Natural killer cell treated with Interleukin-12 subunit alpha and Interleukin-12 subunit beta and Interleukin-15 and Interleukin-18, amount 100 ng/mL, for 72 hours (primary cell): ENCODE results near the gene UMPS. TPM values are rescaled to one million over a fixed set of nuclear protein-coding genes. Genes with fewer than 3 reads are reported as not detected.

Experiments used
- ATAC-seq, 2 donors: fragments of 150-1000 bp; cut with Tn5 transposase in 1 of 2; sonication (Bioruptor Pico), chemical (Tn5 transposase) in 1 of 2; 2 replicates each; pipeline ENCODE4 v1.10.0; 2021
- DNase-seq: peaks from one replicate; pipeline ENCODE4 v3.0.0; 2022; ENCODE audit warnings: low spot score
- H3K27ac Mint-ChIP-seq, 2 donors: 1 replicate in 1 of 2; 2 replicates in 1 of 2; pipeline ENCODE4 v1.8.0; 2022; ENCODE audit warnings: mixed read lengths in 2 of 2, mild to moderate bottlenecking in 1 of 2, moderate library complexity in 1 of 2
- H3K27me3 Mint-ChIP-seq, 2 donors: 1 replicate in 1 of 2; 2 replicates in 1 of 2; pipeline ENCODE4 v1.8.0; 2022; ENCODE audit warnings: mixed read lengths in 2 of 2
- H3K36me3 Mint-ChIP-seq: one replicate; pipeline ENCODE4 v1.8.0; 2022; ENCODE audit warnings: mixed read lengths
- H3K4me1 Mint-ChIP-seq, 2 donors: 1 replicate in 1 of 2; 2 replicates in 1 of 2; pipeline ENCODE4 v1.8.0; 2022; ENCODE audit warnings: low read depth in 2 of 2, mixed read lengths in 2 of 2, mild to moderate bottlenecking in 1 of 2
- H3K4me3 Mint-ChIP-seq: one replicate; pipeline ENCODE4 v1.8.0; 2022; ENCODE audit warnings: mixed read lengths
- H3K9me3 Mint-ChIP-seq: 2 replicates; pipeline ENCODE4 v1.8.0; 2022; ENCODE audit warnings: mixed read lengths
- total RNA-seq, 2 donors: library from RNA; stranded (reverse); gene quantifications; one replicate each; pipeline ENCODE4 v1.2.3, GENCODE V29; 2022

UMPS gene
- total RNA-seq, 2 donors from 2014 or later = 42.0 to 56.7 TPM

GRCh38 chr3:124761935-124762660, 31.8 kb downstream of the UMPS start:
- H3K4me3 Mint-ChIP-seq = no peak overlapping the region
- H3K27me3 Mint-ChIP-seq = peaks cover 1 to 13% of the 10 kb centered on the region in 2 donors
- no peak overlapping the region for H3K27ac Mint-ChIP-seq
- no peak for ATAC-seq
- no peak for DNase-seq
- H3K9me3 Mint-ChIP-seq = no peaks in the 10 kb centered on the region
- H3K4me1 Mint-ChIP-seq = peaks cover 0 to 3% of the 10 kb centered on the region in 2 donors
- no peaks in the 10 kb centered on the region for H3K36me3 Mint-ChIP-seq

DNA sequence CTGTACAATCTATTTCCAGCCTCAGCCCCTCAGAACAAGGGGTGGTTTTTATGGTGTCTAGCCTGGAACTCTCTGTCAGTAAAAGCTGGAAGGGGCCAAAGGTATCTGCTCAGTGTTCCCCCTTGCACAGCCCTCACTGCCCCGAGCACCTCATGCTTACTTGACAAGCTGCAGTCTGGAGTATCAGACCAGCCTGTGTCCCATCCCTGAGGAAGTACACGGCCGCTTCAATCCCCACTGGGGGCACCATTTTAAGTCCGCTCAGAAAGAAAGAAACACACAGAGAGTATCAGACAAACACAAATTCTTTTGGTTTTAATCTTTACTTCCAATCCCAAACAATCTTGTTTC, 32.4 kb downstream of the UMPS start:
- peaks cover 2 to 13% of the 10 kb centered on the region in 2 donors for H3K27me3 Mint-ChIP-seq
- H3K9me3 Mint-ChIP-seq = no peaks in the 10 kb centered on the region
- ATAC-seq (no peak), DNase-seq (no peak)
- peaks cover 0 to 3% of the 10 kb centered on the region in 2 donors for H3K4me1 Mint-ChIP-seq
- no peaks in the 10 kb centered on the region for H3K36me3 Mint-ChIP-seq
- no peak overlapping the region for H3K27ac Mint-ChIP-seq
- no peak overlapping the region for H3K4me3 Mint-ChIP-seq

DNA sequence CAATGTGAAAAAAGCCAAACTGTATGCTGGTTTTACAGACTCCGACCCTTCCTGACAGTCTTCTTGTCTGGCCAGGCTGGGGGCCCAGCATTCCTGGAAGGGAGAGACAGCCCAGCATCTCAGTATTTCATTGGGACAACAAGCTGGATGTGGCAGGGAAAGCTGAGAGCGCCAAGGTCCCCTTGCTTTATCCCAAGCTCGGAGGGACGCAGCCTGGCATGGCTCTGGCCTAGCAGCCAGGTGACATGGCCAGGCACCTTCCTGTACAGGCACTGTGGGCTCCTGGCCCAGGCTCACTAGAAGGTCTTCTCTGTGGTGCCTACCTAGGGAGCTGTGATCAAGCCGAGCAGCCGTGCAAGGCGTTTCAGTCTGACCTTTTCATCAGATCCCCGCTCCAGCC, 33.0 kb downstream of the UMPS start:
- no peaks in the 10 kb centered on the region for H3K9me3 Mint-ChIP-seq
- peaks cover 0 to 3% of the 10 kb centered on the region in 2 donors for H3K4me1 Mint-ChIP-seq
- no peak overlapping the region for H3K4me3 Mint-ChIP-seq
- H3K27ac Mint-ChIP-seq = no peak overlapping the region
- H3K36me3 Mint-ChIP-seq = no peaks in the 10 kb centered on the region
- no peak for ATAC-seq
- no peak for DNase-seq
- peaks cover 2 to 13% of the 10 kb centered on the region in 2 donors for H3K27me3 Mint-ChIP-seq

DNA sequence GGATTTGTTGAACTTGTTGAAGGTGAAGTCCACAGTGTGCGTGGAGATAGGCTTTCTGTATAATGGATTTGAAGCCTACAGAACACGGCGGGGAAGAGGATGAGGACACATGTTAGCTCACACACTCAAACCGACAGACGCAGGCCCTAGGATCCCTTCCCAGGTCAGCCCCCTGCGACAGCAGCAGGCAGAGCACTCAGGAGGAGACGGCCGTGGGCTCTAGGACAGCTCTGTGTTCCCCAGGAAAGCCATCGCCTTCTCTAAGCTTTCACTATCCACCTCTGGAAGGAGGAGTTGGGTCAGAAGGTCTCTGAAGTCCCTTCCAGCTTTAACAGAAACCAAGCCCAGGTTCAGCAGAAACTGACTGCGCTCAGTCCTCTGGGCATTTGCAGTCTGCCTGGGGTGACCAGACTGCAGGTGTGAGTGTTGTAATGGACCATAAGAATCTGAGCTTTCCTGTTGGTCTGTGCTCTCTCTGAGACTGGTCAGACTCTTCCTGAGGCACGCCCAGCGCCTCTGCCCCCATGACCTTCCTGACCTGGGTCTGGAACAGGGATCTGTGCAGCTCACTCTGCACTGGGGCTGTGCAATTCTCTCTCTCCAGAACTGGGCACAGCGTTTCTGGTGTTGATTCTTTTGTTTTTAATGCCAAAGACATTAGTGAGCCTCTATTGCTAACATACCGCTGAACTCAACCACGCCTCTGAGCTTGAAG, 33.5 kb downstream of the UMPS start:
- peaks cover 2 to 13% of the 10 kb centered on the region in 2 donors for H3K27me3 Mint-ChIP-seq
- H3K4me1 Mint-ChIP-seq = peaks cover 0 to 3% of the 10 kb centered on the region in 2 donors
- no peak overlapping the region for H3K27ac Mint-ChIP-seq
- DNase-seq (no peak), ATAC-seq (no peak)
- H3K9me3 Mint-ChIP-seq = no peaks in the 10 kb centered on the region
- H3K36me3 Mint-ChIP-seq = no peaks in the 10 kb centered on the region
- no peak overlapping the region for H3K4me3 Mint-ChIP-seq

DNA sequence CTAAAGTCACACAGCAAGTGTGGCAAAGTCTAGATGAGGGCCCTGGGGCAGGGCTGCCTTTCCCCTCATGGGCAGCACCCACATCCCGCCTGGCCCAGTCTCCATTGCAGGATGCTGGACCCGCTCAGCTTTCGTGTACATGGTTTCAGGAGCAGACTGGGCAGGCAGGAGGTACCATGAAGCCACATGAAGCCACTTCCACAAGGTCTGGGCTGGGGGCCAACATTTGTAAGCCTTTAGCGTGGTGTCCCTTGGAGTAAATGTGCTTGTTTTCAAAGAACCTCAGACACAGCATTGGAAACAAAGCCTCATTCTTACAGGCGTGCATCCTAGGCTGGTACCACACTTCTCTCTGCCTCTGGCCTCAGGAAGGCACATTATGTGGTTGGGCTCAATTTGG, 34.5 kb downstream of the UMPS start:
- peaks cover 0 to 3% of the 10 kb centered on the region in 2 donors for H3K4me1 Mint-ChIP-seq
- no peak for ATAC-seq
- no peaks in the 10 kb centered on the region for H3K36me3 Mint-ChIP-seq
- H3K27ac Mint-ChIP-seq = no peak overlapping the region
- no peak for DNase-seq
- H3K27me3 Mint-ChIP-seq = peaks cover 2 to 8% of the 10 kb centered on the region in 2 donors
- no peaks in the 10 kb centered on the region for H3K9me3 Mint-ChIP-seq
- no peak overlapping the region for H3K4me3 Mint-ChIP-seq

DNA sequence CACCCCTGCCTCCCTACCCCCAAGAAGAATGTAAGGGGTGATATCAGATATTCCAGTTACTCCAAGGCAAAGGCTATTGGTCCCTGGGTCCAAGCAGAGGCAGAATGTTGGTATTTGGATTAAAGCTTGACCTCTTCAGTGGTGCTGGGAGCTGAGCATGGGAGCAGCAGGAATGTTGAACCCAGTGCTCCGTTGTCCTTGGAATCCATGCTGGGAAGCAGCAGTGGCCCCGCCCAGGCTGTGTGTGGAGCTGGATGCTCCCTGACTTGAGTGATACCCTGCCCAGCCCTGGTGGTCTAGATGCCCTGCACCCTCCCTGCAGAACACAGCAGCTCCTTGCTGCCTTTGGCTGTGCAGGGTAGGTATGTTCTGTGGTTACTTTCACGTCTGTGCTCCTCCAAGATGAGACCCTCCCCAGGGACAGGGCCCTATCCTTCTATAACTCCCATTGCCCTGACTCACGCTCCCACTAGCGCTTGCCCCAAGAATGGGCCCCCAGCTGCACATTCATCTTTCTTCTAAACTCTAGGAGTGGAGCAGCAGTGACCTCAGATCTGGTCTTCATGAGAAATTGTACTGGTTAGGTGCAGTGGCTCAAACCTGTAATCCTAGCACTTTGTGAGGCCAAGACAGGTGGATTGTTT, 35.1 kb downstream of the UMPS start:
- peaks cover 0 to 3% of the 10 kb centered on the region in 2 donors for H3K4me1 Mint-ChIP-seq
- ATAC-seq (no peak), DNase-seq (no peak)
- no peak overlapping the region for H3K27ac Mint-ChIP-seq
- peaks cover 2 to 8% of the 10 kb centered on the region in 2 donors for H3K27me3 Mint-ChIP-seq
- no peaks in the 10 kb centered on the region for H3K36me3 Mint-ChIP-seq
- H3K9me3 Mint-ChIP-seq = no peaks in the 10 kb centered on the region
- H3K4me3 Mint-ChIP-seq = no peak overlapping the region

DNA sequence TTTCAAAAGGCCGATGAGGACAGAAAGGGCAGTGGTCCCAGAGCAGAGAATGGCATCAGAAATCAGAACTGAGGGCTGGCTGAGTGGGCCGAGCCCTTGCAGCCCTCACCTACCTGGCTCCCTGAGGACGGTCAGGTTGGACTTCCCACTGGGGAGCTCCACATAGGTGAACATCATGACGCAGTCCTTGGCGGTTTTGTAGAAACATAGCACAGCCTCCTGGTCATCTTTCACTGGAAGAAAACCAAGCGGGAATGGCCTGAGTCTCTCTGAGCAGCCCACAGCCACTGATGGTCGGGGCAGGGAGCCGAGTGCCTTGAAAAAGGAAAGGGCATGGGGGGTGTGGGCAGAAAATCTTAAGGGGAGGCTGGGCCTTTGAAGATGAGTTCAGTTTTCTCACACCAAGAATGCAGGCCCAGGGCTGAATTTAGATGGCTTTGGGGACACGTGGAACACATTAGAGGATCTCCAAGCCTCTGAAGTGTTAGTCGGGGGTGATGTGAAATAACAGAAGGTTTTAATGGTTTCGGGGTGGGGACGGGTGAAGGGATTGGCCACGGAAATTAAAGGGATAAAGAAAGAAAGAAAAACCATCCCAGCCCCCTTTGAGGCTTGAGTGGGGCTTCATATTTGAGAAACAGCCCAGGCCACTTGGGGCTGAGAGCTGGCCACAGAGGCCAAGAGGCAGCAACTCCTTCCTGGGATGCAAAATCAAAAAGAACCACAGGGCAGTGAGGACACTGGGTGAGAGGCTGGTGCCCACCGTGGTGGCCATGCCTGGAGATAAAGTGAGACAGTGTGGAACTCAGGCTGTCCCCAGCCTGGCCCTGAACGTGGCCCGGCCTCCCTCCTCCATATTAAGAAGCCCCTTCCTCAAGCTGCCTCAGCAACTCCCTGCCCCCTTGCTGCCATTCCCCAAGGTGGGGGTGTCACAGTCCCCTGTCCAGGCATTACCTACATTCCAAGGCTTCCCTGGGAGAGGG, 36.2 kb downstream of the UMPS start:
- ATAC-seq = no peak
- peaks cover 0 to under 1% of the 10 kb centered on the region in 2 donors for H3K4me1 Mint-ChIP-seq
- no peaks in the 10 kb centered on the region for H3K36me3 Mint-ChIP-seq
- H3K27me3 Mint-ChIP-seq = peaks cover 2 to 8% of the 10 kb centered on the region in 2 donors
- no peaks in the 10 kb centered on the region for H3K9me3 Mint-ChIP-seq
- H3K4me3 Mint-ChIP-seq = no peak overlapping the region
- H3K27ac Mint-ChIP-seq = no peak overlapping the region
- no peak for DNase-seq

DNA sequence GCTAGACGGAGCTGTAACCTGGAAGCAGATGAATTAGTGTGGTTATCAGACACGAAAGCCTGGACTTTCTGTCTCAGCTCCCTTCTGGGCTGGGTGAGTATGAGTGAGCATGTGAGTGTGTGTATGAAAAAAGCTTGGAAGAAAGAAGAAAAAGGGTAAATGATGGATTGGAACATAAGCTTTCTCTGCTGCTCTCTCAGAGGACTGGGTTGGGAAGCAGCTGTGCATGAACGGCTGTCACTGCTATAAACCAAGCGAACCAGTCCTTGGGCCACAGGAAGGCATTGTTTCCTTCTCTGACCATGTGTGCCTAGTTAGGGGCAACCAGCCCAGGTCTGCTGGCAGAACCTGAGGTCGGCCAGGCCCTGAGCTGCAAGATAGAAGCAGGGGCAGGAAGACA, 37.0 kb downstream of the UMPS start:
- H3K9me3 Mint-ChIP-seq = no peaks in the 10 kb centered on the region
- H3K36me3 Mint-ChIP-seq = no peaks in the 10 kb centered on the region
- H3K27me3 Mint-ChIP-seq = peaks cover 6 to 14% of the 10 kb centered on the region in 2 donors
- no peak overlapping the region for H3K27ac Mint-ChIP-seq
- H3K4me3 Mint-ChIP-seq = no peak overlapping the region
- no peak for DNase-seq
- H3K4me1 Mint-ChIP-seq = no peaks in the 10 kb centered on the region
- ATAC-seq = no peak

DNA sequence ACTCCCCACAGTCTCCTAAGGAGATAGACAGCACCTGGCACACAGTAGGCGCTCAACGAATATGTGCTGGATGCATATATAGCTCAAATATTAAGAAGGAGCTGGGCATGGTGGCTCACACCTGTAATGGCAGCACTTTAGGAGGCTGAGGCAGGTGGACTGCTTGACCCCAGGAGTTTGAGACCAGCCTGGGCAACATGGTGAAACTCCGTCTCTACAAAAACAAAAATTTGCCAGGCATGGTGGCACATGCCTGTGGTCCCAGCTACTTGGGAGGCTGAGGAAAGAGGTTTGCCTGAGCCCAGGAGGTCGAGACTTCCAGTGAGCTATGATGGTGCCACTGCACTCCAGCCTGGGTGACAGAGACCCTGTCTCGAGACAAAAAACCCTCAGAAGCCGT, 37.4 kb downstream of the UMPS start:
- Mint-ChIP-seq H3K4me3 (no peak overlapping the region), H3K4me1 (no peaks in the 10 kb centered on the region), H3K36me3 (no peaks in the 10 kb centered on the region), H3K27me3 (peaks cover 9 to 17% of the 10 kb centered on the region in 2 donors), H3K9me3 (no peaks in the 10 kb centered on the region), H3K27ac (no peak overlapping the region)
- DNase-seq (no peak), ATAC-seq (no peak)

- Mint-ChIP-seq H3K27me3 (peaks cover 9 to 17% of the 10 kb centered on the region in 2 donors), H3K36me3 (no peaks in the 10 kb centered on the region), H3K27ac (no peak overlapping the region), H3K9me3 (no peaks in the 10 kb centered on the region), H3K4me1 (no peaks in the 10 kb centered on the region), H3K4me3 (no peak overlapping the region)
- ATAC-seq (no peak), DNase-seq (no peak)
Observed at GRCh38 chr3:124768812-124769211, 38.6 kb downstream of the UMPS start.

DNA sequence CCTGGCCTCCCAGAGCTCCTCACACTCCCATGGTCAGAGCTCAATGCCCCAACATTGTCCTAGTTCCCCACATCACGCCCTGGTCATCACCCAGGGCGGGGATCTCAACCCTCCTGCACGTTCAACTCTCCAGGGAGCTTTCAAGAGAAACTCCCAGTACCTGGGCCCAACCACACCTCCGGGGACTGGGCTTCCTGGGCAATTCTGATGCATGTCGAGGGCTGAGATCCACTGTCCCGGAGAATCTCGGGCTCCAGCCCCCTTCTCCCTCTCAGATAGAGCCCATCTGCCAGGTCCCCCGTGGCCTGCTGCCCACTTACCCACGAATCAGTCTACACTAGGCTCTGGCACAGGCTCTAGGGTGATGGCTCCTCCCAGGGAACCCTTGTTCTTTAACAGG, 39.2 kb downstream of the UMPS start:
- DNase-seq = no peak
- H3K27ac Mint-ChIP-seq = no peak overlapping the region
- H3K4me3 Mint-ChIP-seq = no peak overlapping the region
- no peaks in the 10 kb centered on the region for H3K4me1 Mint-ChIP-seq
- H3K36me3 Mint-ChIP-seq = no peaks in the 10 kb centered on the region
- peaks cover 9 to 17% of the 10 kb centered on the region in 2 donors for H3K27me3 Mint-ChIP-seq
- no peak for ATAC-seq
- no peaks in the 10 kb centered on the region for H3K9me3 Mint-ChIP-seq

DNA sequence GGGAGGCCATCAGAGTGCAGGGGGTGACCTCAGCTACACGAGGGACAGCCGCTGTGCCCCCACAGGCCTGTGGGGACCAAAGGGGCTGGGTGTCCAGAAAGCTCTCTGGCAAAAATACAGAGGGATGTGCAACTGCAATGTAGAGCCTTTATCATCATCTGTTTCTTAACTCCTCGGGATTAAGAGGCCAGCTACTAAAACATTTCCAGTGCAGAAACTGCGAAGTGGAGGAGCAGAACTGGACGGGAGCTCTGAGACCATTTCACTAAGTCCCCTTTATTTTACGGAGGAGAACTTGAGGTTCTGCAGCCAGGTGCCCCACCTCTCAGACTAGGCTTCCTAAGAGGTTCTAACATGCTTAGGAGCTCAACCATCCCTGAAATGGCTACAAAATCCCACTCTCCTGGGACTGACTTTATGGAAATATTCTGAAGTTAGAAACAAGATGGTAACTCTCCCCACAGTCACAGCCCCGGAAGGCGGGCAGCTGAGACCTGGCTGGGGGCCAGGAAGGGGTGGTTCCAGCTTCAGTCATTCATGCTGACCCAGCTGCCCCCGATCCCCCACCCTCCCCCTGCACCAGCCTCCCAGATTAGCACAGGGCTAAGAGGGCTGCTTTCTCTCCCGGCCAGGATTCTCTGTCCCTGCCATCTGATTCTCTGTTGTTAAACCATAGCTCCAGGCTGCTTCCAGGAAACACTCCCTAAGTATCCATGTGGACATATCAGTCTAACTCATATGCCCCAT, 40.3 kb downstream of the UMPS start:
- H3K27me3 Mint-ChIP-seq = peaks cover 9 to 24% of the 10 kb centered on the region in 2 donors
- no peaks in the 10 kb centered on the region for H3K4me1 Mint-ChIP-seq
- no peaks in the 10 kb centered on the region for H3K9me3 Mint-ChIP-seq
- no peaks in the 10 kb centered on the region for H3K36me3 Mint-ChIP-seq
- DNase-seq = no peak
- H3K4me3 Mint-ChIP-seq = no peak overlapping the region
- H3K27ac Mint-ChIP-seq = no peak overlapping the region
- ATAC-seq = no peak

- Mint-ChIP-seq H3K27me3 (peaks cover 9 to 24% of the 10 kb centered on the region in 2 donors), H3K4me1 (no peaks in the 10 kb centered on the region), H3K4me3 (no peak overlapping the region), H3K27ac (no peak overlapping the region), H3K9me3 (no peaks in the 10 kb centered on the region), H3K36me3 (no peaks in the 10 kb centered on the region)
- ATAC-seq = no peak
- DNase-seq = no peak
Observed at GRCh38 chr3:124771083-124771445, 40.8 kb downstream of the UMPS start.
